ENCODE measurements around the gene CLCN6. TPM values are rescaled to one million over a fixed set of nuclear protein-coding genes. Genes with fewer than 3 reads are reported as not detected.

CLCN6 gene
- polyA plus RNA-seq, 2 of the 4 experiments (the other 2 are of a cell fraction) = 5.7 to 9.0 TPM

DNA sequence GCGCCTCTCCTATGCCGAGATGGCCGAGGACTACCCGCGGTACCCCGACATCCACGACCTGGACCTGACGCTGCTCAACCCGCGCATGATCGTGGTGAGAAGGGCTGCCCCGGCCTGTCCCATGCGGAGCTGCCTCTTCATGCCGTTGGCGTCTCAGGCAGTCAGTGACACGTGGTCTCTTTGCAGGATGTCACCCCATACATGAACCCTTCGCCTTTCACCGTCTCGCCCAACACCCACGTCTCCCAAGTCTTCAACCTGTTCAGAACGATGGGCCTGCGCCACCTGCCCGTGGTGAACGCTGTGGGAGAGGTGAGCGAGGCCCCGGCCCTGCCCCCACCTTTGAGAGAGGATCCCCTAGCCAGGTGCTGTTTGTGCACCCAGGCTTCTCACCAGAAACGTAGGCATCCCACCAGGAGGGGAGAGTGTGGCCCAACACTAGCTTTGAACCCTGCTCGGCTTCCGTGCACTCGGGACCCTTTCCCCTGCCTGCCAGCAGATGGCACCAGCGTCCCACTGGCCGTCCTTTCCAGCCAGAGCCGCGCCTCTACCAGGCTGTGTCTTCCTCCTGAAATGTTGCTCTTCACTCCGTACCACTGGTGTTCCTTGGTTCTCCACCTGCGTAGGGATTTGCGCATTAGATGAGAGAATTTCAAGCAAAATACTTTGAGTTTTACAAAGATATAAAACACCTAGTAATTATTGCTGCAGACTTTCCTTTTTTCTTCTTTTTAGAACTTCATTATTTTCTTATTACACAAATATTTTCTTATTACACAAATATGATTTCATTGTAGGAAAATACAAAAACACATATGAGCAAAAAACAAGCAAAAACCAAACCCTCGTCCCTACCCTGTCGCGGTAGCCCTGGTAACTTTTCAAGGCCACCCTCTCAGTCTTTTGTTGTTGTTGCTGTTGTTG lies 32.6 kb downstream of the CLCN6 start:
- ATAC-seq (peak; percentile 84 to 96), DNase-seq (ENCODE audit: low read depth in 1 of 2, low spot score in 1 of 2) (peak; percentile 49 to 83), FAIRE-seq (no peak)
- H3K4me2 ChIP-seq = no peak overlapping the region
- no peak overlapping the region for H3K4me3 ChIP-seq
- no peak for TF ChIP-seq EP300 (IDR thresholded peaks at IDR 0.05)
- no peak for TF ChIP-seq MAFK (IDR thresholded peaks at IDR 0.05; ENCODE audit: partially characterized antibody)
- TF ChIP-seq RNF2 (IDR thresholded peaks at IDR 0.05; ENCODE audit: borderline replicate concordance, low read depth) = no peak
- no peak for TF ChIP-seq TFCP2L1 (CRISPR knock-in tag; IDR thresholded peaks at IDR 0.05)
- peak; percentile 73 for TF ChIP-seq SMC3 (IDR thresholded peaks at IDR 0.05)
- no peak for TF ChIP-seq HEYL (CRISPR knock-in tag; IDR thresholded peaks at IDR 0.05)
- TF ChIP-seq RAD21 (conservative IDR thresholded peaks at IDR 0.05 in 1 of 2, IDR thresholded peaks at IDR 0.05 in 1 of 2) = peak; percentile 81 to 86
- no peak for TF ChIP-seq POLR2A (IDR thresholded peaks at IDR 0.05; ENCODE audit: low read length)
- TF ChIP-seq, protein P1, sequence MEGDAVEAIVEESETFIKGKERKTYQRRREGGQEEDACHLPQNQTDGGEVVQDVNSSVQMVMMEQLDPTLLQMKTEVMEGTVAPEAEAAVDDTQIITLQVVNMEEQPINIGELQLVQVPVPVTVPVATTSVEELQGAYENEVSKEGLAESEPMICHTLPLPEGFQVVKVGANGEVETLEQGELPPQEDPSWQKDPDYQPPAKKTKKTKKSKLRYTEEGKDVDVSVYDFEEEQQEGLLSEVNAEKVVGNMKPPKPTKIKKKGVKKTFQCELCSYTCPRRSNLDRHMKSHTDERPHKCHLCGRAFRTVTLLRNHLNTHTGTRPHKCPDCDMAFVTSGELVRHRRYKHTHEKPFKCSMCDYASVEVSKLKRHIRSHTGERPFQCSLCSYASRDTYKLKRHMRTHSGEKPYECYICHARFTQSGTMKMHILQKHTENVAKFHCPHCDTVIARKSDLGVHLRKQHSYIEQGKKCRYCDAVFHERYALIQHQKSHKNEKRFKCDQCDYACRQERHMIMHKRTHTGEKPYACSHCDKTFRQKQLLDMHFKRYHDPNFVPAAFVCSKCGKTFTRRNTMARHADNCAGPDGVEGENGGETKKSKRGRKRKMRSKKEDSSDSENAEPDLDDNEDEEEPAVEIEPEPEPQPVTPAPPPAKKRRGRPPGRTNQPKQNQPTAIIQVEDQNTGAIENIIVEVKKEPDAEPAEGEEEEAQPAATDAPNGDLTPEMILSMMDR (IDR thresholded peaks at IDR 0.05) = peak; percentile 79
- TF ChIP-seq, protein P2, sequence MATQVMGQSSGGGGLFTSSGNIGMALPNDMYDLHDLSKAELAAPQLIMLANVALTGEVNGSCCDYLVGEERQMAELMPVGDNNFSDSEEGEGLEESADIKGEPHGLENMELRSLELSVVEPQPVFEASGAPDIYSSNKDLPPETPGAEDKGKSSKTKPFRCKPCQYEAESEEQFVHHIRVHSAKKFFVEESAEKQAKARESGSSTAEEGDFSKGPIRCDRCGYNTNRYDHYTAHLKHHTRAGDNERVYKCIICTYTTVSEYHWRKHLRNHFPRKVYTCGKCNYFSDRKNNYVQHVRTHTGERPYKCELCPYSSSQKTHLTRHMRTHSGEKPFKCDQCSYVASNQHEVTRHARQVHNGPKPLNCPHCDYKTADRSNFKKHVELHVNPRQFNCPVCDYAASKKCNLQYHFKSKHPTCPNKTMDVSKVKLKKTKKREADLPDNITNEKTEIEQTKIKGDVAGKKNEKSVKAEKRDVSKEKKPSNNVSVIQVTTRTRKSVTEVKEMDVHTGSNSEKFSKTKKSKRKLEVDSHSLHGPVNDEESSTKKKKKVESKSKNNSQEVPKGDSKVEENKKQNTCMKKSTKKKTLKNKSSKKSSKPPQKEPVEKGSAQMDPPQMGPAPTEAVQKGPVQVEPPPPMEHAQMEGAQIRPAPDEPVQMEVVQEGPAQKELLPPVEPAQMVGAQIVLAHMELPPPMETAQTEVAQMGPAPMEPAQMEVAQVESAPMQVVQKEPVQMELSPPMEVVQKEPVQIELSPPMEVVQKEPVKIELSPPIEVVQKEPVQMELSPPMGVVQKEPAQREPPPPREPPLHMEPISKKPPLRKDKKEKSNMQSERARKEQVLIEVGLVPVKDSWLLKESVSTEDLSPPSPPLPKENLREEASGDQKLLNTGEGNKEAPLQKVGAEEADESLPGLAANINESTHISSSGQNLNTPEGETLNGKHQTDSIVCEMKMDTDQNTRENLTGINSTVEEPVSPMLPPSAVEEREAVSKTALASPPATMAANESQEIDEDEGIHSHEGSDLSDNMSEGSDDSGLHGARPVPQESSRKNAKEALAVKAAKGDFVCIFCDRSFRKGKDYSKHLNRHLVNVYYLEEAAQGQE (IDR thresholded peaks at IDR 0.05) = no peak
- TF ChIP-seq ESRRA (IDR thresholded peaks at IDR 0.05; ENCODE audit: borderline replicate concordance, low read length) = no peak
- TF ChIP-seq, protein P3, sequence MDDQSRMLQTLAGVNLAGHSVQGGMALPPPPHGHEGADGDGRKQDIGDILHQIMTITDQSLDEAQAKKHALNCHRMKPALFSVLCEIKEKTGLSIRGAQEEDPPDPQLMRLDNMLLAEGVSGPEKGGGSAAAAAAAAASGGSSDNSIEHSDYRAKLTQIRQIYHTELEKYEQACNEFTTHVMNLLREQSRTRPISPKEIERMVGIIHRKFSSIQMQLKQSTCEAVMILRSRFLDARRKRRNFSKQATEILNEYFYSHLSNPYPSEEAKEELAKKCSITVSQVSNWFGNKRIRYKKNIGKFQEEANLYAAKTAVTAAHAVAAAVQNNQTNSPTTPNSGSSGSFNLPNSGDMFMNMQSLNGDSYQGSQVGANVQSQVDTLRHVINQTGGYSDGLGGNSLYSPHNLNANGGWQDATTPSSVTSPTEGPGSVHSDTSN (IDR thresholded peaks at IDR 0.05) = no peak
- no peaks in the 10 kb centered on the region for H3K9me3 ChIP-seq
- ChIA-PET POLR2A (interaction anchor here (1.0 kb wide), 2 partner anchors 69 to 71 kb away, joined by 6 to 16 read pairs; no protein-coding TSS in a partner anchor), CTCF (interaction anchor here (0.6 to 5.6 kb wide), 32 partner anchors 9 to 584 kb away, joined by 3 to 48 read pairs (median 5); partner anchors contain the start of genes CLCN6, MFN2, MTHFR and NPPA)
- 62% methylated on average over 35 of the region's 40 CpGs for WGBS (ENCODE audit: missing lambda C conversion rate)
- H3K4me1 ChIP-seq = no peaks in the 10 kb centered on the region
- H3K27ac ChIP-seq = no peak overlapping the region

GRCh38 chr1:11839727-11840705 lies 34.0 kb downstream of the CLCN6 start:
- H3K4me2 ChIP-seq = no peak overlapping the region
- DNase-seq (ENCODE audit: low read depth in 1 of 2, low spot score in 1 of 2) (no peak), ATAC-seq (no peak), FAIRE-seq (no peak)
- no peaks in the 10 kb centered on the region for H3K9me3 ChIP-seq
- no peak overlapping the region for H3K27ac ChIP-seq
- no peaks in the 10 kb centered on the region for H3K4me1 ChIP-seq
- no peak overlapping the region for H3K4me3 ChIP-seq
- 91% methylated on average over 14 of the region's 20 CpGs for WGBS (ENCODE audit: missing lambda C conversion rate)
- POLR2A ChIA-PET = no interaction called here
- CTCF ChIA-PET = interaction anchor here (0.7 to 5.6 kb wide), 16 partner anchors 9 to 141 kb away, joined by 3 to 48 read pairs (median 4); partner anchors contain the start of genes CLCN6, MFN2 and MTHFR
- TF ChIP-seq ZFP36 (IDR thresholded peaks at IDR 0.05; ENCODE audit: borderline replicate concordance, partially characterized antibody) = no peak
- no peak for TF ChIP-seq POLR2AphosphoS2 (conservative IDR thresholded peaks at IDR 0.05; ENCODE audit: low read length)
- no peak for TF ChIP-seq FOXS1 (CRISPR knock-in tag; IDR thresholded peaks at IDR 0.05)
- TF ChIP-seq NFE2L2 (conservative IDR thresholded peaks at IDR 0.05; ENCODE audit: low read length) = no peak
- TF ChIP-seq CBX2 (IDR thresholded peaks at IDR 0.05; ENCODE audit: borderline replicate concordance, low read depth) = no peak
- no peak for TF ChIP-seq JUN (IDR thresholded peaks at IDR 0.05)
- TF ChIP-seq POLR2A (IDR thresholded peaks at IDR 0.05; ENCODE audit: low read length) = no peak
- no peak for TF ChIP-seq MAFK (IDR thresholded peaks at IDR 0.05; ENCODE audit: partially characterized antibody)
- no peak for TF ChIP-seq HDAC2 (IDR thresholded peaks at IDR 0.05)
- TF ChIP-seq, protein P1 (IDR thresholded peaks at IDR 0.05) = no peak
- TF ChIP-seq RAD21 (conservative IDR thresholded peaks at IDR 0.05 in 1 of 2, IDR thresholded peaks at IDR 0.05 in 1 of 2) = no peak
- no peak for TF ChIP-seq SMC3 (IDR thresholded peaks at IDR 0.05)
- no peak for TF ChIP-seq PHF8 (IDR thresholded peaks at IDR 0.05; ENCODE audit: borderline replicate concordance, low read depth)
- TF ChIP-seq NR3C1 (IDR thresholded peaks at IDR 0.05) = no peak
- TF ChIP-seq SREBF2 (IDR thresholded peaks at IDR 0.05) = no peak
- TF ChIP-seq RCOR1 (IDR thresholded peaks at IDR 0.05; ENCODE audit: low read depth, low read length) = no peak
- TF ChIP-seq EHF (CRISPR knock-in tag; IDR thresholded peaks at IDR 0.05) = no peak

Measured in A549 (cell line).